GM12864 (cell line): ENCODE results near the gene SNX32.

Experiments
- DNase-seq: peaks from one replicate; pipeline ENCODE4 v3.0.0-alpha.2; 2011; ENCODE audit warnings: low read depth
- H3K4me3 ChIP-seq: 2 replicates; pipeline ENCODE4 v1.5.1; 2011; ENCODE audit warnings: mild to moderate bottlenecking, low read depth, low read length, control low read depth
- CTCF ChIP-seq: IDR thresholded peaks from 2 replicates; pipeline ENCODE4 v1.5.1; 2011; ENCODE audit warnings: low read depth, mild to moderate bottlenecking, moderate library complexity, low read length, control low read depth, inconsistent platforms; ENCODE audit errors: missing control alignments

The SNX32 gene

GRCh38 chr11:65850217-65851082 is 16.7 kb downstream of the SNX32 start:
- DNase-seq = no peak
- H3K4me3 ChIP-seq = no peak overlapping the region
- no peak for TF ChIP-seq CTCF

DNA sequence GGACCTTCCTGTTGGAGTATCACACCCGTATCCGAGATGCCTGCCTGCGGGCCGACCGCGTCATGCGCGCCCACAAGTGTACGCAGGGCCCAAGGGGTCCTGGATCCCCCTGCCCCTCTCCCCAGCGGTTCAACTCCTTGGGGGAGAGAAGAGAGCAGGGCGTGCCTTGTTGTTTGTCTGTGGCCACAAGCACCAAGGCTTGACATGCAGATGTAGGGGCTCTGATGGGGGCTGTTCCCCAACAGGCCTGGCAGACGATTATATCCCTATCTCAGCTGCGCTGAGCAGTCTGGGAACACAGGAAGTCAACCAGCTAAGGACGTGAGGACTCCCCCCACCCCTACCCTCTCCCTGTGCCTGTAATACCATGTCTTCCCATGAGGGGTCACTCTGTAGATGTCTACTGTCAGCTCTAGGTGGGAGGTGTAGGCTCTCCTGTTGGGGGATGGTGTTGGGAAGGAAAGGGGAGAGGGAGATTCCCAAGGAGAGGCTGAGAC is 17.4 kb downstream of the SNX32 start:
- TF ChIP-seq CTCF = peak; percentile 70
- H3K4me3 ChIP-seq = no peak overlapping the region
- DNase-seq = no peak

- TF ChIP-seq CTCF = no peak
- no peak overlapping the region for H3K4me3 ChIP-seq
- no peak for DNase-seq
Observed at GRCh38 chr11:65851811-65852507, 18.2 kb downstream of the SNX32 start.

DNA sequence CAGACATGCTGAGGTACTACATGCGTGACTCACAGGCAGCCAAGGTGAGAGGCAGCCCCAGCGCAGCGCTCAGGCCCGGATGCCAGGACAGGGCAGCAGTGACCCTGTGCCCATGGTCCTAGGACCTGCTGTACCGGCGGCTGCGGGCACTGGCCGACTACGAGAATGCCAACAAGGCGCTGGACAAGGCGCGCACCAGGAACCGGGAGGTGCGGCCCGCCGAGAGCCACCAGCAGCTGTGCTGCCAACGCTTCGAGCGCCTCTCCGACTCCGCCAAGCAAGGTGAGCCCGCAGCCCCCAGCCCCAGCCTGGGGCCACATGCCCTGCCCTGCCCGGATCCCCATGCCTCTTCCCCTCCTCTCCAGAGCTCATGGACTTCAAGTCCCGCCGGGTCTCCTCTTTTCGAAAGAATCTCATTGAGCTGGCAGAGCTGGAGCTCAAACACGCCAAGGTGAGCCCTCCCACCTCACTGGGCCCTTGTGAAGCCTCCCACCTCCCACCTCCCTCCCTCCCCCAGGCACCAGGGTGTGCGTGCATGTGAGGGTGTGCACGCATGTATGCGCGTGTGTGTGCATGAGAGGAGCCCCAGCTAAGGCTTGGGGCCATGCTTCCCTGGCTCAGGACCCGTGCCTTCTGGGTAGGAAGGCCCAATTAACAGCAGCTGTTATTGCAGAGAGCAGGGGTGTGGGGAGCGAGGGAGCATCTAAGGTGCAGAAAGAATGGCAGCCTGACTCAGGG is 18.9 kb downstream of the SNX32 start:
- DNase-seq = no peak
- H3K4me3 ChIP-seq = no peak overlapping the region
- TF ChIP-seq CTCF = no peak

- no peak for DNase-seq
- peak; percentile 13 for TF ChIP-seq CTCF
- no peak overlapping the region for H3K4me3 ChIP-seq
Observed at GRCh38 chr11:65853246-65853979, 19.6 kb downstream of the SNX32 start.

DNA sequence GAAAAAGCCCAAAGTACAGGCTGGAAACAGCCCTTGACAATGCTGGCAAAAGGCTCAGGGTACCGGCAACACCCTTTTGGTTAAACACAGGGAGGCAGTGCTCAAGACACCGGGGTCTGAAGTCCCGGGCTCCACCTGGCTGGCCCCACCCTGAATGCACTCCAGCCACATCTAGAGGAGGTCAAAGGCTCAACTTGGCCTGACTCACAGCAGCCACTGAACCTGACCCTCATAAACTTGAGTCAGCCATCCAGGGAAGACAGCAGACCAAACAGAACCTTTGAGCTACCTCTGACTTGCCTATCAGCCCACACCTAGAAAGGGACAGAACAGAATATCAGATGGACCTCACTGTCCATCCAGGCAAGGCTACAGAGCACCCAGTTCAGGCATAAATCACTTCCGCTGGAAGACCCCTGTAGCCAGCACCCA is 20.4 kb downstream of the SNX32 start:
- TF ChIP-seq CTCF = no peak
- DNase-seq = no peak
- H3K4me3 ChIP-seq = no peak overlapping the region
